Measurements from ENCODE around the gene LRRC17.
"Not testable (repeated sequence)": the region's sequence is repeated elsewhere in the genome, so short reads cannot be mapped to it uniquely, and the experiment has no call there.

DNA sequence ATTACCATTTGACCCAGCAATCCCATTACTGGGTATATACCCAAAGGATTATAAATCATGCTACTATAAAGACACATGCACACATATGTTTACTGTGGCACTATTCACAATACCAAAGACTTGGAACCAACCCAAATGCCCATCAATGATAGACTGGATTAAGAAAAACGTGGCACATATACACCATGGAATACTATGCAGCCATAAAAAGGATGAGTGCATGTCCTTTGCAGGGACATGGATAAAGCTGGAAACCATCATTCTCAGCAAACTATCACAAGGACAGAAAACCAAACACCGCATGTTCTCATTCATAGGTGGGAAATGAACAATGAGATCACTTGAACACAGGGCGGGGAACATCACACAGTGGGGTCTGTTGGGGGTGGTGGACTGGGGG, 45.2 kb downstream of the LRRC17 start:
- TF ChIP-seq, protein P1, sequence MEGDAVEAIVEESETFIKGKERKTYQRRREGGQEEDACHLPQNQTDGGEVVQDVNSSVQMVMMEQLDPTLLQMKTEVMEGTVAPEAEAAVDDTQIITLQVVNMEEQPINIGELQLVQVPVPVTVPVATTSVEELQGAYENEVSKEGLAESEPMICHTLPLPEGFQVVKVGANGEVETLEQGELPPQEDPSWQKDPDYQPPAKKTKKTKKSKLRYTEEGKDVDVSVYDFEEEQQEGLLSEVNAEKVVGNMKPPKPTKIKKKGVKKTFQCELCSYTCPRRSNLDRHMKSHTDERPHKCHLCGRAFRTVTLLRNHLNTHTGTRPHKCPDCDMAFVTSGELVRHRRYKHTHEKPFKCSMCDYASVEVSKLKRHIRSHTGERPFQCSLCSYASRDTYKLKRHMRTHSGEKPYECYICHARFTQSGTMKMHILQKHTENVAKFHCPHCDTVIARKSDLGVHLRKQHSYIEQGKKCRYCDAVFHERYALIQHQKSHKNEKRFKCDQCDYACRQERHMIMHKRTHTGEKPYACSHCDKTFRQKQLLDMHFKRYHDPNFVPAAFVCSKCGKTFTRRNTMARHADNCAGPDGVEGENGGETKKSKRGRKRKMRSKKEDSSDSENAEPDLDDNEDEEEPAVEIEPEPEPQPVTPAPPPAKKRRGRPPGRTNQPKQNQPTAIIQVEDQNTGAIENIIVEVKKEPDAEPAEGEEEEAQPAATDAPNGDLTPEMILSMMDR (IDR thresholded peaks at IDR 0.05; ENCODE audit: low read depth, low read length, missing input control), result not testable (repeated sequence)
- TF ChIP-seq YY1, FOXA1 (IDR thresholded peaks at IDR 0.05): not testable (repeated sequence)
- TF ChIP-seq, protein P2, sequence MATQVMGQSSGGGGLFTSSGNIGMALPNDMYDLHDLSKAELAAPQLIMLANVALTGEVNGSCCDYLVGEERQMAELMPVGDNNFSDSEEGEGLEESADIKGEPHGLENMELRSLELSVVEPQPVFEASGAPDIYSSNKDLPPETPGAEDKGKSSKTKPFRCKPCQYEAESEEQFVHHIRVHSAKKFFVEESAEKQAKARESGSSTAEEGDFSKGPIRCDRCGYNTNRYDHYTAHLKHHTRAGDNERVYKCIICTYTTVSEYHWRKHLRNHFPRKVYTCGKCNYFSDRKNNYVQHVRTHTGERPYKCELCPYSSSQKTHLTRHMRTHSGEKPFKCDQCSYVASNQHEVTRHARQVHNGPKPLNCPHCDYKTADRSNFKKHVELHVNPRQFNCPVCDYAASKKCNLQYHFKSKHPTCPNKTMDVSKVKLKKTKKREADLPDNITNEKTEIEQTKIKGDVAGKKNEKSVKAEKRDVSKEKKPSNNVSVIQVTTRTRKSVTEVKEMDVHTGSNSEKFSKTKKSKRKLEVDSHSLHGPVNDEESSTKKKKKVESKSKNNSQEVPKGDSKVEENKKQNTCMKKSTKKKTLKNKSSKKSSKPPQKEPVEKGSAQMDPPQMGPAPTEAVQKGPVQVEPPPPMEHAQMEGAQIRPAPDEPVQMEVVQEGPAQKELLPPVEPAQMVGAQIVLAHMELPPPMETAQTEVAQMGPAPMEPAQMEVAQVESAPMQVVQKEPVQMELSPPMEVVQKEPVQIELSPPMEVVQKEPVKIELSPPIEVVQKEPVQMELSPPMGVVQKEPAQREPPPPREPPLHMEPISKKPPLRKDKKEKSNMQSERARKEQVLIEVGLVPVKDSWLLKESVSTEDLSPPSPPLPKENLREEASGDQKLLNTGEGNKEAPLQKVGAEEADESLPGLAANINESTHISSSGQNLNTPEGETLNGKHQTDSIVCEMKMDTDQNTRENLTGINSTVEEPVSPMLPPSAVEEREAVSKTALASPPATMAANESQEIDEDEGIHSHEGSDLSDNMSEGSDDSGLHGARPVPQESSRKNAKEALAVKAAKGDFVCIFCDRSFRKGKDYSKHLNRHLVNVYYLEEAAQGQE (IDR thresholded peaks at IDR 0.05), result not testable (repeated sequence)
